Measurements from ENCODE around the gene GUCY2F. TPM values are rescaled to one million over a fixed set of nuclear protein-coding genes. Genes with fewer than 3 reads are reported as not detected.

The GUCY2F gene
- total RNA-seq, 1 experiment from 2014 or later, result 0.09 TPM

DNA sequence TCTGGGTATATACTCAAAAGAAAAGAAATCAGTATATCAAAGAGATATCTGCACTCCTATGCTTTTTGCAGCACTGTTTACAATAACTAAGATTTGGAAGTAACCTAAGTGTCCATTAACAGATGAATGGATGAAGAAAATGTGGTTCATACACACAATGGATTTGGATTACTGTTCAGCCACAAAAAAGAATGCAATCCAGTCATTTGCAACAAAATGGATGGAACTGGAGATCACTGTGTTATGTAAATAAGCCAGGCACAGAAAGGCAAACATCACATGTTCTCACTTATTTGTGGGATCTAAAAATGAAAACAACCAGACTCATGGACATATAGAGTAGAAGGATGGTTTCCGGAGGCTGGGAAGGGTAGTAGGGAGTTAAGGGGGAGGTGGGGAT is 37.1 kb upstream of the GUCY2F start:
- DNase-seq (ENCODE audit: low spot score), result no peak
- no peaks in the 10 kb centered on the region for H3K27me3 Mint-ChIP-seq (ENCODE audit: low read depth)
- TF ChIP-seq ZNF138 (CRISPR knock-in tag; conservative IDR thresholded peaks at IDR 0.05), result no peak
- TF ChIP-seq, protein P1, sequence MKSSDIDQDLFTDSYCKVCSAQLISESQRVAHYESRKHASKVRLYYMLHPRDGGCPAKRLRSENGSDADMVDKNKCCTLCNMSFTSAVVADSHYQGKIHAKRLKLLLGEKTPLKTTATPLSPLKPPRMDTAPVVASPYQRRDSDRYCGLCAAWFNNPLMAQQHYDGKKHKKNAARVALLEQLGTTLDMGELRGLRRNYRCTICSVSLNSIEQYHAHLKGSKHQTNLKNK (CRISPR knock-in tag; IDR thresholded peaks at IDR 0.05), result no peak
- TF ChIP-seq ZNF396 (CRISPR knock-in tag; IDR thresholded peaks at IDR 0.05; ENCODE audit: borderline replicate concordance), result no peak
- TF ChIP-seq, protein P2, sequence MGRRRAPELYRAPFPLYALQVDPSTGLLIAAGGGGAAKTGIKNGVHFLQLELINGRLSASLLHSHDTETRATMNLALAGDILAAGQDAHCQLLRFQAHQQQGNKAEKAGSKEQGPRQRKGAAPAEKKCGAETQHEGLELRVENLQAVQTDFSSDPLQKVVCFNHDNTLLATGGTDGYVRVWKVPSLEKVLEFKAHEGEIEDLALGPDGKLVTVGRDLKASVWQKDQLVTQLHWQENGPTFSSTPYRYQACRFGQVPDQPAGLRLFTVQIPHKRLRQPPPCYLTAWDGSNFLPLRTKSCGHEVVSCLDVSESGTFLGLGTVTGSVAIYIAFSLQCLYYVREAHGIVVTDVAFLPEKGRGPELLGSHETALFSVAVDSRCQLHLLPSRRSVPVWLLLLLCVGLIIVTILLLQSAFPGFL (CRISPR knock-in tag; IDR thresholded peaks at IDR 0.05; ENCODE audit: borderline replicate concordance), result no peak
- TF ChIP-seq, protein P3, sequence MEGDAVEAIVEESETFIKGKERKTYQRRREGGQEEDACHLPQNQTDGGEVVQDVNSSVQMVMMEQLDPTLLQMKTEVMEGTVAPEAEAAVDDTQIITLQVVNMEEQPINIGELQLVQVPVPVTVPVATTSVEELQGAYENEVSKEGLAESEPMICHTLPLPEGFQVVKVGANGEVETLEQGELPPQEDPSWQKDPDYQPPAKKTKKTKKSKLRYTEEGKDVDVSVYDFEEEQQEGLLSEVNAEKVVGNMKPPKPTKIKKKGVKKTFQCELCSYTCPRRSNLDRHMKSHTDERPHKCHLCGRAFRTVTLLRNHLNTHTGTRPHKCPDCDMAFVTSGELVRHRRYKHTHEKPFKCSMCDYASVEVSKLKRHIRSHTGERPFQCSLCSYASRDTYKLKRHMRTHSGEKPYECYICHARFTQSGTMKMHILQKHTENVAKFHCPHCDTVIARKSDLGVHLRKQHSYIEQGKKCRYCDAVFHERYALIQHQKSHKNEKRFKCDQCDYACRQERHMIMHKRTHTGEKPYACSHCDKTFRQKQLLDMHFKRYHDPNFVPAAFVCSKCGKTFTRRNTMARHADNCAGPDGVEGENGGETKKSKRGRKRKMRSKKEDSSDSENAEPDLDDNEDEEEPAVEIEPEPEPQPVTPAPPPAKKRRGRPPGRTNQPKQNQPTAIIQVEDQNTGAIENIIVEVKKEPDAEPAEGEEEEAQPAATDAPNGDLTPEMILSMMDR (IDR thresholded peaks at IDR 0.05), result no peak
- TF ChIP-seq SP1 (CRISPR knock-in tag; conservative IDR thresholded peaks at IDR 0.05), result no peak
- TF ChIP-seq FOXK1 (CRISPR knock-in tag; IDR thresholded peaks at IDR 0.05), result no peak
- TF ChIP-seq ESRRA (CRISPR knock-in tag; IDR thresholded peaks at IDR 0.05; ENCODE audit: borderline replicate concordance), result no peak
- no peak for TF ChIP-seq FOXJ3 (CRISPR knock-in tag; IDR thresholded peaks at IDR 0.05; ENCODE audit: borderline replicate concordance)
- no peak for TF ChIP-seq HMGA2 (CRISPR knock-in tag; IDR thresholded peaks at IDR 0.05)
- TF ChIP-seq TEAD1 (CRISPR knock-in tag; IDR thresholded peaks at IDR 0.05), result no peak
- TF ChIP-seq, protein P4, sequence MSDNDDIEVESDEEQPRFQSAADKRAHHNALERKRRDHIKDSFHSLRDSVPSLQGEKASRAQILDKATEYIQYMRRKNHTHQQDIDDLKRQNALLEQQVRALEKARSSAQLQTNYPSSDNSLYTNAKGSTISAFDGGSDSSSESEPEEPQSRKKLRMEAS (CRISPR knock-in tag; IDR thresholded peaks at IDR 0.05), result no peak
- TF ChIP-seq GRHL2 (CRISPR knock-in tag; IDR thresholded peaks at IDR 0.05; ENCODE audit: insufficient replicate concordance, severe bottlenecking), result no peak
- TF ChIP-seq SOX15 (CRISPR knock-in tag; IDR thresholded peaks at IDR 0.05), result no peak
- TF ChIP-seq, protein P5, sequence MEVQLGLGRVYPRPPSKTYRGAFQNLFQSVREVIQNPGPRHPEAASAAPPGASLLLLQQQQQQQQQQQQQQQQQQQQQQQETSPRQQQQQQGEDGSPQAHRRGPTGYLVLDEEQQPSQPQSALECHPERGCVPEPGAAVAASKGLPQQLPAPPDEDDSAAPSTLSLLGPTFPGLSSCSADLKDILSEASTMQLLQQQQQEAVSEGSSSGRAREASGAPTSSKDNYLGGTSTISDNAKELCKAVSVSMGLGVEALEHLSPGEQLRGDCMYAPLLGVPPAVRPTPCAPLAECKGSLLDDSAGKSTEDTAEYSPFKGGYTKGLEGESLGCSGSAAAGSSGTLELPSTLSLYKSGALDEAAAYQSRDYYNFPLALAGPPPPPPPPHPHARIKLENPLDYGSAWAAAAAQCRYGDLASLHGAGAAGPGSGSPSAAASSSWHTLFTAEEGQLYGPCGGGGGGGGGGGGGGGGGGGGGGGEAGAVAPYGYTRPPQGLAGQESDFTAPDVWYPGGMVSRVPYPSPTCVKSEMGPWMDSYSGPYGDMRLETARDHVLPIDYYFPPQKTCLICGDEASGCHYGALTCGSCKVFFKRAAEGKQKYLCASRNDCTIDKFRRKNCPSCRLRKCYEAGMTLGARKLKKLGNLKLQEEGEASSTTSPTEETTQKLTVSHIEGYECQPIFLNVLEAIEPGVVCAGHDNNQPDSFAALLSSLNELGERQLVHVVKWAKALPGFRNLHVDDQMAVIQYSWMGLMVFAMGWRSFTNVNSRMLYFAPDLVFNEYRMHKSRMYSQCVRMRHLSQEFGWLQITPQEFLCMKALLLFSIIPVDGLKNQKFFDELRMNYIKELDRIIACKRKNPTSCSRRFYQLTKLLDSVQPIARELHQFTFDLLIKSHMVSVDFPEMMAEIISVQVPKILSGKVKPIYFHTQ (CRISPR knock-in tag; IDR thresholded peaks at IDR 0.05), result no peak
- H3K9me3 Mint-ChIP-seq, result no peaks in the 10 kb centered on the region
- POLR2A ChIA-PET, result no interaction called here
- H3K4me3 Mint-ChIP-seq, result no peak overlapping the region; the same call in 1 of the 2 replicates
- H3K27ac Mint-ChIP-seq, result no peak overlapping the region
- CTCF ChIA-PET, result no interaction called here
- no peaks in the 10 kb centered on the region for H3K36me3 Mint-ChIP-seq
- ATAC-seq, result no peak
- H3K4me1 Mint-ChIP-seq, result peaks cover 6% of the 10 kb centered on the region

DNA sequence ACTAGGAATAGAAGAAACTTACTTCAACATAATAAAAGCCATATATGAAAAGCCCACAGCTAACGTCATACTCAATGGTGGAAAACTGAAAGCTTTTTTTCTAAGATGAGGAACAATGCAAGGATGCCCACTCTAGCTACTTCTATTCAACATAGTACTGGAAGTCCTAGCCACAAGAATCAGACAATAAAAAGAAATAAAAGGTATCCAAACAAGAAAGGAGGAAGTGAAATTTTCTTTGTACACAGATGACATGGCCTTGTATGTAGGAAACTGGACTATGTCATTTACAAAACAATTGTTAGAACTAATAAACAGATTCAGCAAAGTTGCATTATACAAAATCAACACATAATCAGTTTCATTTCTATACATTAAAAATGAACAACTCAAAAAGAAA is 29.2 kb upstream of the GUCY2F start:
- CTCF ChIA-PET, result no interaction called here
- Mint-ChIP-seq H3K4me3 (no peak overlapping the region), H3K9me3 (no peaks in the 10 kb centered on the region), H3K27ac (no peak overlapping the region), H3K36me3 (no peaks in the 10 kb centered on the region), H3K27me3 (ENCODE audit: low read depth) (peaks cover 14% of the 10 kb centered on the region), H3K4me1 (no peaks in the 10 kb centered on the region)
- TF ChIP-seq NFATC4 (CRISPR knock-in tag; IDR thresholded peaks at IDR 0.05), result no peak
- TF ChIP-seq TCF7 (CRISPR knock-in tag; IDR thresholded peaks at IDR 0.05; ENCODE audit: low read depth), result no peak
- TF ChIP-seq ZNF263 (CRISPR knock-in tag; IDR thresholded peaks at IDR 0.05; ENCODE audit: low read depth), result no peak
- TF ChIP-seq HMGA2 (CRISPR knock-in tag; IDR thresholded peaks at IDR 0.05), result no peak
- no peak for TF ChIP-seq ETV6 (CRISPR knock-in tag; IDR thresholded peaks at IDR 0.05)
- ATAC-seq, result no peak
- no peak for DNase-seq (ENCODE audit: low spot score)
- POLR2A ChIA-PET, result no interaction called here
